HepG2 (cell line): ENCODE data around the gene WDR86.

Experiments used
- PITX1 ChIP-seq: sonication (generic); formaldehyde crosslinking; IDR thresholded peaks from 2 replicates; pipeline ENCODE4 v1.5.1; 2020; ENCODE audit warnings: mild to moderate bottlenecking, missing genetic modification reagents
- ZNF354B ChIP-seq: sonication (generic); formaldehyde crosslinking; IDR thresholded peaks from 2 replicates; pipeline ENCODE4 v1.8.0; 2022; ENCODE audit warnings: mild to moderate bottlenecking, missing genetic modification reagents
- TF ChIP-seq, protein P1 (sequence below): sonication (generic); formaldehyde crosslinking; IDR thresholded peaks from 2 replicates; pipeline ENCODE4 v1.5.0; 2020; ENCODE audit warnings: mild to moderate bottlenecking, missing genetic modification reagents, moderate library complexity
- TF ChIP-seq, protein P2 (sequence below), 2 experiments: IDR thresholded peaks; 2 replicates each; pipeline ENCODE4 v1.6.1; 2011 to 2012; ENCODE audit warnings: low read length in 2 of 2, borderline replicate concordance in 1 of 2, low read depth in 1 of 2, mild to moderate bottlenecking in 1 of 2, moderate library complexity in 1 of 2
- TF ChIP-seq, protein P3 (sequence below): sonication (generic); formaldehyde crosslinking; IDR thresholded peaks from 2 replicates; pipeline ENCODE4 v1.9.0; 2021; ENCODE audit warnings: missing genetic modification reagents, borderline replicate concordance

DNA sequence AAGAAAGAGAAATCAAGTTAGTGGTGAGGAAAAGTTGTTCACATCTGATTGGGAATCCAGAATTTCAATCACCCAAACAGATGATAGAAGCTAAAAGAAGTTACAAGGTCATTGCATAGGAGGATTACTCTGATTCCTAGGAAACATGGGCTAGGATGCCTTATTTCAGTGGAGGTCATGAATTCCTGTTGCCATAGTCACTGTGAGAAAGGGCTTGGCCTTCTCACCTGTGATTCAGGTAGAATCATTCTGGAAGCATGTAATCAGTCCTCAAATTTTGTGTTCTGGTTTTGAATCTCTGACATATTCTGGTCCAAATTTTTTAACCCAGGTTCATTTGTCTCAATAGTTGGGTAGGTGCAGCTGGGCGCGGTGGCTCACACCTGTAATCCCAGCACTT lies 72.5 kb downstream of the WDR86 start:
- TF ChIP-seq ZNF354B (CRISPR knock-in tag): no peak
- TF ChIP-seq, protein P1, sequence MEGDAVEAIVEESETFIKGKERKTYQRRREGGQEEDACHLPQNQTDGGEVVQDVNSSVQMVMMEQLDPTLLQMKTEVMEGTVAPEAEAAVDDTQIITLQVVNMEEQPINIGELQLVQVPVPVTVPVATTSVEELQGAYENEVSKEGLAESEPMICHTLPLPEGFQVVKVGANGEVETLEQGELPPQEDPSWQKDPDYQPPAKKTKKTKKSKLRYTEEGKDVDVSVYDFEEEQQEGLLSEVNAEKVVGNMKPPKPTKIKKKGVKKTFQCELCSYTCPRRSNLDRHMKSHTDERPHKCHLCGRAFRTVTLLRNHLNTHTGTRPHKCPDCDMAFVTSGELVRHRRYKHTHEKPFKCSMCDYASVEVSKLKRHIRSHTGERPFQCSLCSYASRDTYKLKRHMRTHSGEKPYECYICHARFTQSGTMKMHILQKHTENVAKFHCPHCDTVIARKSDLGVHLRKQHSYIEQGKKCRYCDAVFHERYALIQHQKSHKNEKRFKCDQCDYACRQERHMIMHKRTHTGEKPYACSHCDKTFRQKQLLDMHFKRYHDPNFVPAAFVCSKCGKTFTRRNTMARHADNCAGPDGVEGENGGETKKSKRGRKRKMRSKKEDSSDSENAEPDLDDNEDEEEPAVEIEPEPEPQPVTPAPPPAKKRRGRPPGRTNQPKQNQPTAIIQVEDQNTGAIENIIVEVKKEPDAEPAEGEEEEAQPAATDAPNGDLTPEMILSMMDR (CRISPR knock-in tag): no peak
- TF ChIP-seq PITX1 (CRISPR knock-in tag): no peak
- TF ChIP-seq, protein P2, sequence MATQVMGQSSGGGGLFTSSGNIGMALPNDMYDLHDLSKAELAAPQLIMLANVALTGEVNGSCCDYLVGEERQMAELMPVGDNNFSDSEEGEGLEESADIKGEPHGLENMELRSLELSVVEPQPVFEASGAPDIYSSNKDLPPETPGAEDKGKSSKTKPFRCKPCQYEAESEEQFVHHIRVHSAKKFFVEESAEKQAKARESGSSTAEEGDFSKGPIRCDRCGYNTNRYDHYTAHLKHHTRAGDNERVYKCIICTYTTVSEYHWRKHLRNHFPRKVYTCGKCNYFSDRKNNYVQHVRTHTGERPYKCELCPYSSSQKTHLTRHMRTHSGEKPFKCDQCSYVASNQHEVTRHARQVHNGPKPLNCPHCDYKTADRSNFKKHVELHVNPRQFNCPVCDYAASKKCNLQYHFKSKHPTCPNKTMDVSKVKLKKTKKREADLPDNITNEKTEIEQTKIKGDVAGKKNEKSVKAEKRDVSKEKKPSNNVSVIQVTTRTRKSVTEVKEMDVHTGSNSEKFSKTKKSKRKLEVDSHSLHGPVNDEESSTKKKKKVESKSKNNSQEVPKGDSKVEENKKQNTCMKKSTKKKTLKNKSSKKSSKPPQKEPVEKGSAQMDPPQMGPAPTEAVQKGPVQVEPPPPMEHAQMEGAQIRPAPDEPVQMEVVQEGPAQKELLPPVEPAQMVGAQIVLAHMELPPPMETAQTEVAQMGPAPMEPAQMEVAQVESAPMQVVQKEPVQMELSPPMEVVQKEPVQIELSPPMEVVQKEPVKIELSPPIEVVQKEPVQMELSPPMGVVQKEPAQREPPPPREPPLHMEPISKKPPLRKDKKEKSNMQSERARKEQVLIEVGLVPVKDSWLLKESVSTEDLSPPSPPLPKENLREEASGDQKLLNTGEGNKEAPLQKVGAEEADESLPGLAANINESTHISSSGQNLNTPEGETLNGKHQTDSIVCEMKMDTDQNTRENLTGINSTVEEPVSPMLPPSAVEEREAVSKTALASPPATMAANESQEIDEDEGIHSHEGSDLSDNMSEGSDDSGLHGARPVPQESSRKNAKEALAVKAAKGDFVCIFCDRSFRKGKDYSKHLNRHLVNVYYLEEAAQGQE (IDR thresholded peaks at IDR 0.05; ENCODE audit: borderline replicate concordance in 1 of 2, low read depth in 1 of 2, low read length in 2 of 2): no peak
- TF ChIP-seq, protein P3, sequence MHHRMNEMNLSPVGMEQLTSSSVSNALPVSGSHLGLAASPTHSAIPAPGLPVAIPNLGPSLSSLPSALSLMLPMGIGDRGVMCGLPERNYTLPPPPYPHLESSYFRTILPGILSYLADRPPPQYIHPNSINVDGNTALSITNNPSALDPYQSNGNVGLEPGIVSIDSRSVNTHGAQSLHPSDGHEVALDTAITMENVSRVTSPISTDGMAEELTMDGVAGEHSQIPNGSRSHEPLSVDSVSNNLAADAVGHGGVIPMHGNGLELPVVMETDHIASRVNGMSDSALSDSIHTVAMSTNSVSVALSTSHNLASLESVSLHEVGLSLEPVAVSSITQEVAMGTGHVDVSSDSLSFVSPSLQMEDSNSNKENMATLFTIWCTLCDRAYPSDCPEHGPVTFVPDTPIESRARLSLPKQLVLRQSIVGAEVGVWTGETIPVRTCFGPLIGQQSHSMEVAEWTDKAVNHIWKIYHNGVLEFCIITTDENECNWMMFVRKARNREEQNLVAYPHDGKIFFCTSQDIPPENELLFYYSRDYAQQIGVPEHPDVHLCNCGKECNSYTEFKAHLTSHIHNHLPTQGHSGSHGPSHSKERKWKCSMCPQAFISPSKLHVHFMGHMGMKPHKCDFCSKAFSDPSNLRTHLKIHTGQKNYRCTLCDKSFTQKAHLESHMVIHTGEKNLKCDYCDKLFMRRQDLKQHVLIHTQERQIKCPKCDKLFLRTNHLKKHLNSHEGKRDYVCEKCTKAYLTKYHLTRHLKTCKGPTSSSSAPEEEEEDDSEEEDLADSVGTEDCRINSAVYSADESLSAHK (CRISPR knock-in tag): no peak
